ENCODE results near the gene PMS2. TPM values are rescaled to one million over a fixed set of nuclear protein-coding genes. Genes with fewer than 3 reads are reported as not detected.

The PMS2 gene
- total RNA-seq, 4 donors from 2014 or later, result 7.5 to 9.5 (median 8.4) TPM

DNA sequence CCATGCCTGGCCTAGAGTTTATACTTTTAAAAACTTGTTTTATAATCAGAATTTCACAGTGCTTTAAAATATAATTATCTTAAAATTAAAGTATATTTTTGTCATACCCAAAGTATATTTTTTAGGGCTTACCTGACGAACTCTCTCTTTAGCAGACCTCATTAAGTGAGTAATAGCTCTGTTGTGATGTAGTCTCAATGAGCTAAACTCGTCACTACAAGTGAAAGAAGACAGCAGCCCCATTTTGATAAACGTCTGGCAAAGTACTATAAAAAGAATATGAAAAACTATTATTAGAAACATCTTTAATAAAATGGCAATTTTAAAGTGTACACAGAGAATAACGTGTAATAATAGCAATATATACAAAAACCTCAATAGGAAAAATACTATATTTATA, 40.9 kb upstream of the PMS2 start:
- Histone ChIP-seq H3K4me3 (no peak overlapping the region), H3K27ac (replicated peaks in 1 of 4) (no peak overlapping the region), H3K9me3 (no peaks in the 10 kb centered on the region), H3K27me3 (no peaks in the 10 kb centered on the region), H3K4me1 (no peaks in the 10 kb centered on the region), H3K36me3 (peaks cover 41 to 95% (median 80%) of the 10 kb centered on the region in 4 donors)
- 58% methylated on average over 4 of the region's 4 CpGs for WGBS
- TF ChIP-seq POLR2A (IDR thresholded peaks at IDR 0.05; ENCODE audit: low read depth) (no peak), EP300 (IDR thresholded peaks at IDR 0.05) (no peak), POLR2AphosphoS5 (IDR thresholded peaks at IDR 0.05) (no peak)
- TF ChIP-seq, protein P1, sequence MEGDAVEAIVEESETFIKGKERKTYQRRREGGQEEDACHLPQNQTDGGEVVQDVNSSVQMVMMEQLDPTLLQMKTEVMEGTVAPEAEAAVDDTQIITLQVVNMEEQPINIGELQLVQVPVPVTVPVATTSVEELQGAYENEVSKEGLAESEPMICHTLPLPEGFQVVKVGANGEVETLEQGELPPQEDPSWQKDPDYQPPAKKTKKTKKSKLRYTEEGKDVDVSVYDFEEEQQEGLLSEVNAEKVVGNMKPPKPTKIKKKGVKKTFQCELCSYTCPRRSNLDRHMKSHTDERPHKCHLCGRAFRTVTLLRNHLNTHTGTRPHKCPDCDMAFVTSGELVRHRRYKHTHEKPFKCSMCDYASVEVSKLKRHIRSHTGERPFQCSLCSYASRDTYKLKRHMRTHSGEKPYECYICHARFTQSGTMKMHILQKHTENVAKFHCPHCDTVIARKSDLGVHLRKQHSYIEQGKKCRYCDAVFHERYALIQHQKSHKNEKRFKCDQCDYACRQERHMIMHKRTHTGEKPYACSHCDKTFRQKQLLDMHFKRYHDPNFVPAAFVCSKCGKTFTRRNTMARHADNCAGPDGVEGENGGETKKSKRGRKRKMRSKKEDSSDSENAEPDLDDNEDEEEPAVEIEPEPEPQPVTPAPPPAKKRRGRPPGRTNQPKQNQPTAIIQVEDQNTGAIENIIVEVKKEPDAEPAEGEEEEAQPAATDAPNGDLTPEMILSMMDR (IDR thresholded peaks at IDR 0.05), result no peak
- DNase-seq (ENCODE audit: extremely low spot score), result no peak
- intact Hi-C loops (cut with DNase I), result no loop called here

DNA sequence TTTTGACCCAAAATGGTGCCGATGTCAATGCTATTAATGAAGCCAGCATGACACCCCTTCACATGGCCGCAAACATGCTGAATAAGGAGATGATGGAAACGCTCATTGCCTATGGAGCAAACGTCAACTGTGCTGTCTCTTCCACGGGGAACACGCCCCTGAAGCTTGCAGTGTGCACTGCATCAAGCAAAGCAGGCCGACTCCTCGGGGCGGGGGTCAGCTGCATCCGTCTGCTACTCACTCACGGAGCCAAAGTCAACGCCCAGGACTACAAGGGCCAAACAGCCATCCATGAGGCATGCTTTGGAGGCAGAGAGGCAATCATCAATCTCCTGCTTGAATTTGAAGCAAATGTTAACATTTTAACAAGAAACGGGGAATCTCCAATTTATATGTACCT, 26.8 kb upstream of the PMS2 start:
- intact Hi-C loops (cut with DNase I), result no loop called here
- no peaks in the 10 kb centered on the region for H3K4me1 ChIP-seq
- H3K36me3 ChIP-seq, result peaks cover 46 to 99% (median 82%) of the 10 kb centered on the region in 4 donors
- WGBS, result 86% methylated on average over 13 of the region's 13 CpGs
- no peaks in the 10 kb centered on the region for H3K27me3 ChIP-seq
- no peak overlapping the region for H3K4me3 ChIP-seq
- DNase-seq (ENCODE audit: extremely low spot score), result no peak
- no peaks in the 10 kb centered on the region for H3K9me3 ChIP-seq
- TF ChIP-seq, protein P1 (IDR thresholded peaks at IDR 0.05), result no peak
- TF ChIP-seq EP300 (IDR thresholded peaks at IDR 0.05) (no peak), POLR2AphosphoS5 (IDR thresholded peaks at IDR 0.05) (no peak), POLR2A (IDR thresholded peaks at IDR 0.05; ENCODE audit: low read depth) (no peak)
- no peak overlapping the region for H3K27ac ChIP-seq (replicated peaks in 1 of 4)

DNA sequence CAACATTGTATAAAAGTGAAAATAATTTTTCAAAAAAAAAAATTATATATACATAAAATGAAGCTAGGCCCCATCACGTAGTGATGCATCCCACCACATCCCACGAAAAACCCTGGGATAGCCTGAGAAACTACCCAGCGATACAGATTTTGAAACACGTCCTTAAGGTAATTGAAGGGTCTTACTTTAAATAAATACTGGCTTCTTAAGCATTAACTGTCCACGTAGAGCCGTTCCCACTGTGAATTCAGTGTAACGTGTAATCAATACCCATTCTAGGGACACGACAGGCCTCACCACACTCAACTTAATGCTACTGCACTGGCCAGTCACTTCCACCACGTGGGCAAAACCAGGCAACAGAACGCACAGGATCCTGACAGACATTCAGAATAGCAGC, 26.3 kb upstream of the PMS2 start:
- Histone ChIP-seq H3K27me3 (no peaks in the 10 kb centered on the region), H3K9me3 (no peaks in the 10 kb centered on the region), H3K4me1 (no peaks in the 10 kb centered on the region), H3K36me3 (peaks cover 41 to 99% (median 79%) of the 10 kb centered on the region in 4 donors), H3K4me3 (no peak overlapping the region), H3K27ac (replicated peaks in 1 of 4) (no peak overlapping the region)
- TF ChIP-seq POLR2A (IDR thresholded peaks at IDR 0.05; ENCODE audit: low read depth), result no peak
- TF ChIP-seq, protein P1 (IDR thresholded peaks at IDR 0.05), result no peak
- TF ChIP-seq POLR2AphosphoS5 (IDR thresholded peaks at IDR 0.05), result no peak
- intact Hi-C loops (cut with DNase I), result no loop called here
- WGBS, result 87% methylated on average over 9 of the region's 10 CpGs
- DNase-seq (ENCODE audit: extremely low spot score), result no peak

DNA sequence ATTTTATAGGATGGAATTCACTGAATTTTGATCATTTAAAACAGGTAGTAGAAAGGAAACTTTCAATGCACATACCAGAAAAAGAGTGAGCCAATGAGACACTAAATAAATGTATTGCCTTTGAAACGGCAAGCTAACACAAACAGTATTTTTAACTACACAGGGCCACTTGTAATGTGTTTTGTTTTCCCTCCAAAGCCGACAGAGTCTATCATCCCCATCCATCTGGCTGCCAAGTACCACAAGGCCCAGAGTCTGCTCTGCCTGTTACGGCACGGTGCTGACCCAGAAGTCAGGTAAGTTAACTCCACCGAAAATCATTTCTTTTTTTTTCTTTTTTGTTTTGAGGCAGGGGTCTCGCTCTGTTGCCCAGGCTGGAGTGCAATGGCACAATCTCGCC, 23.8 kb upstream of the PMS2 start:
- no peak for DNase-seq (ENCODE audit: extremely low spot score)
- H3K4me3 ChIP-seq, result no peak overlapping the region
- WGBS, result 88% methylated on average over 7 of the region's 7 CpGs
- H3K27me3 ChIP-seq, result no peaks in the 10 kb centered on the region
- H3K9me3 ChIP-seq, result no peaks in the 10 kb centered on the region
- no peak overlapping the region for H3K27ac ChIP-seq (replicated peaks in 1 of 4)
- no peaks in the 10 kb centered on the region for H3K4me1 ChIP-seq
- H3K36me3 ChIP-seq, result peaks cover 38 to 99% (median 77%) of the 10 kb centered on the region in 4 donors
- intact Hi-C loops (cut with DNase I), result no loop called here
- TF ChIP-seq POLR2A (IDR thresholded peaks at IDR 0.05; ENCODE audit: low read depth), result no peak

DNA sequence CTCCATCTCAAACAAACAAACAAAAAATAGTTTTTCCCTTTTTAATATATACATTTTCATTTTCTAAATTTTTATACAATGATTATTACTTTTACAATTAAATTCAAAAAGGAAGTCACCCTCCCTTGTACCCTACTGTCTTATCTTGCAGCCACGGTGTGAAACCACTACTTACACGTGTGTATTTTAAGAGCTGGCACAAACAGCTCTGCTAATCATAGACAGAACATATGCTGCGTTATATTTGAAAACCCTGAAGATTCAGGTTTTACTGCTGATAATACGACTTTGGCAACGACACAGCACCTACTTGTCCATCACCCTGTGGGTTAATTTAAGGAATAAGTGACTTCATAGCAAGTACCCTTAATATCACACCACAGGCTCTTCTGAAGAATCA, 23.3 kb upstream of the PMS2 start:
- H3K27me3 ChIP-seq, result no peaks in the 10 kb centered on the region
- H3K4me3 ChIP-seq, result no peak overlapping the region
- no peaks in the 10 kb centered on the region for H3K4me1 ChIP-seq
- H3K27ac ChIP-seq (replicated peaks in 1 of 4), result no peak overlapping the region
- 81% methylated on average over 5 of the region's 5 CpGs for WGBS
- TF ChIP-seq POLR2AphosphoS5 (IDR thresholded peaks at IDR 0.05) (no peak), POLR2A (IDR thresholded peaks at IDR 0.05; ENCODE audit: low read depth) (no peak), EP300 (IDR thresholded peaks at IDR 0.05) (no peak)
- TF ChIP-seq, protein P1 (IDR thresholded peaks at IDR 0.05), result no peak
- intact Hi-C loops (cut with DNase I), result no loop called here
- DNase-seq (ENCODE audit: extremely low spot score), result no peak
- peaks cover 36 to 99% (median 79%) of the 10 kb centered on the region in 4 donors for H3K36me3 ChIP-seq
- H3K9me3 ChIP-seq, result no peaks in the 10 kb centered on the region
